A549 (cell line): ENCODE results near the gene FAM120A. TPM values are rescaled to one million over a fixed set of nuclear protein-coding genes. Genes with fewer than 3 reads are reported as not detected.

Source experiments
- ATAC-seq, 2 experiments: fragments of 200-7000 bp in 1 of 2; fragments of >200 bp in 1 of 2; cut with Nextera tagmentation in 1 of 2; cut with Tn5 transposase in 1 of 2; 3 replicates each; pipeline versions ENCODE4 v1.8.0 to v1.9.1; 2018 to 2020; ENCODE audit warnings: mild to moderate bottlenecking in 1 of 2, moderate library complexity in 1 of 2
- CTCF ChIA-PET: fragments of 300-600 bp; sonication (Branson Sonifier 250); formaldehyde crosslinking; extraction: SDS; loops from one replicate; lab custom pipeline; 2021; ENCODE audit warnings: antibody characterized with exemption, inconsistent platforms; lab: Yijun Ruan, JAX
- POLR2A ChIA-PET: fragments of 350-600 bp; formaldehyde crosslinking; extraction: SDS; loops from one replicate; lab custom pipeline; 2021; ENCODE audit warnings: antibody characterized with exemption, inconsistent platforms; lab: Yijun Ruan, JAX
- DNase-seq, 2 experiments: peaks; one replicate each; pipeline versions ENCODE4 v3.0.0 to v3.0.0-alpha.2; 2011 to 2016; ENCODE audit warnings: low read depth in 1 of 2, low spot score in 1 of 2
- FAIRE-seq: peaks from 2 replicates; lab custom pipeline; 2011; peaks lifted over from hg19 to GRCh38; lab: Jason Lieb, UNC
- H3K27ac ChIP-seq, 2 experiments: fragments of >200 bp; sonication (Bioruptor Twin); formaldehyde crosslinking; 3 replicates each; pipeline ENCODE4 v1.5.1; 2016 to 2017
- H3K4me1 ChIP-seq: fragments of >200 bp; sonication (Bioruptor Twin); formaldehyde crosslinking; 3 replicates; pipeline ENCODE4 v1.6.1; 2016
- H3K4me2 ChIP-seq: fragments of >200 bp; sonication (Bioruptor Twin); formaldehyde crosslinking; 3 replicates; pipeline ENCODE4 v1.6.1; 2016
- H3K4me3 ChIP-seq: fragments of >200 bp; sonication (Bioruptor Twin); formaldehyde crosslinking; 3 replicates; pipeline ENCODE4 v1.5.1; 2016
- H3K9me3 ChIP-seq: fragments of >200 bp; sonication (Bioruptor Twin); formaldehyde crosslinking; 3 replicates; pipeline ENCODE4 v1.6.1; 2016
- BHLHE40 ChIP-seq: IDR thresholded peaks from 2 replicates; pipeline ENCODE4 v1.6.1; 2012; ENCODE audit warnings: low read depth, low read length, inconsistent platforms
- CBX8 ChIP-seq: fragments of 200-600 bp; sonication (generic); IDR thresholded peaks from 2 replicates; pipeline ENCODE4 v1.6.1; 2016
- CEBPB ChIP-seq, 2 experiments: fragments of >200 bp in 1 of 2; sonication (Bioruptor Twin) in 1 of 2; formaldehyde crosslinking in 1 of 2; IDR thresholded peaks; 2 replicates each; pipeline ENCODE4 v1.6.1; 2012 to 2016
- CHD2 ChIP-seq: fragments of 150-350 bp; IDR thresholded peaks from 2 replicates; pipeline ENCODE4 v1.6.1; 2014; ENCODE audit warnings: low read length; ENCODE audit not compliant: partially characterized antibody
- EHF ChIP-seq: fragments of 250-450 bp; sonication (Bioruptor Pico); IDR thresholded peaks from 2 replicates; pipeline ENCODE4 v1.5.0; 2020; ENCODE audit warnings: mild to moderate bottlenecking
- FOSB ChIP-seq: fragments of 250-450 bp; sonication (Bioruptor Pico); IDR thresholded peaks from 2 replicates; pipeline ENCODE4 v1.5.0; 2020; ENCODE audit warnings: mild to moderate bottlenecking, moderate library complexity
- FOSL2 ChIP-seq, 2 experiments: fragments of 450-650 bp in 1 of 2; fragments of >200 bp in 1 of 2; sonication (Bioruptor Twin) in 1 of 2; formaldehyde crosslinking; IDR thresholded peaks; 2 replicates each; pipeline versions ENCODE4 v1.5.0 to v1.6.1; 2016 to 2020; ENCODE audit warnings: mild to moderate bottlenecking in 1 of 2, moderate library complexity in 1 of 2
- HOXB13 ChIP-seq: fragments of 250-450 bp; sonication (Bioruptor Pico); IDR thresholded peaks from 2 replicates; pipeline ENCODE4 v1.5.0; 2020; ENCODE audit warnings: low read depth, mild to moderate bottlenecking, moderate library complexity
- KDM1A ChIP-seq: fragments of 200-600 bp; sonication (generic); IDR thresholded peaks from 2 replicates; pipeline ENCODE4 v1.6.1; 2016; ENCODE audit warnings: low read depth, mild to moderate bottlenecking
- KDM5A ChIP-seq: fragments of 200-600 bp; sonication (generic); IDR thresholded peaks from 2 replicates; pipeline ENCODE4 v1.6.1; 2016; ENCODE audit warnings: antibody characterized with exemption, mild to moderate bottlenecking
- MAZ ChIP-seq: fragments of 150-350 bp; IDR thresholded peaks from 2 replicates; pipeline ENCODE4 v1.6.1; 2014; ENCODE audit warnings: antibody characterized with exemption, low read depth, low read length, borderline replicate concordance
- NR3C1 ChIP-seq: fragments of >200 bp; sonication (Bioruptor Twin); formaldehyde crosslinking; IDR thresholded peaks from 3 replicates; pipeline ENCODE4 v1.6.1; 2017
- POLR2A ChIP-seq: IDR thresholded peaks from 2 replicates; pipeline ENCODE4 v1.6.1; 2012; ENCODE audit warnings: mild to moderate bottlenecking, low read length
- TP53 ChIP-seq: fragments of 250-450 bp; sonication (Bioruptor Pico); IDR thresholded peaks from 2 replicates; pipeline ENCODE4 v1.5.0; 2021; ENCODE audit warnings: mild to moderate bottlenecking, moderate library complexity
- ZC3H11A ChIP-seq: fragments of 450-650 bp; IDR thresholded peaks from 2 replicates; pipeline ENCODE4 v1.6.1; 2014; ENCODE audit warnings: antibody characterized with exemption, mild to moderate bottlenecking
- WGBS: methylation state at CpG from one replicate; pipeline ENCODE4 v1.1.6; 2017; ENCODE audit errors: missing lambda C conversion rate; 5-methylcytosine and 5-hydroxymethylcytosine counted together
- polyA plus RNA-seq, 4 experiments: library from polyadenylated mRNA; depleted of rRNA in 3 of 4; stranded (reverse); fragments of >200 nt; fragmentation: RNase III in 1 of 4; extraction: RNeasy Plus Mini Kit Qiagen cat#74134 plus additional on column Dnase treatment in 1 of 4; gene quantifications; 2 replicates in 3 of 4; 3 replicates in 1 of 4; pipeline ENCODE4 v1.2.3, GENCODE V29; 2011 to 2017
- TF ChIP-seq, protein P1 (sequence below): fragments of 200-600 bp; sonication (generic); IDR thresholded peaks from 2 replicates; pipeline ENCODE4 v1.6.1; 2016; ENCODE audit warnings: antibody characterized with exemption, mild to moderate bottlenecking, moderate library complexity
- TF ChIP-seq, protein P2 (sequence below): fragments of 250-450 bp; sonication (Bioruptor Pico); IDR thresholded peaks from 2 replicates; pipeline ENCODE4 v1.5.0; 2020; ENCODE audit warnings: low read depth, mild to moderate bottlenecking, moderate library complexity
- TF ChIP-seq, protein P3 (sequence below): fragments of 150-350 bp; IDR thresholded peaks from 2 replicates; pipeline ENCODE4 v1.6.1; 2014; ENCODE audit warnings: low read depth, mild to moderate bottlenecking, low read length
- TF ChIP-seq, protein P4 (sequence below): fragments of 450-650 bp; IDR thresholded peaks from 2 replicates; pipeline ENCODE4 v1.6.1; 2014; ENCODE audit warnings: antibody characterized with exemption
- TF ChIP-seq, protein P5 (sequence below): fragments of >200 bp; sonication (Bioruptor Twin); formaldehyde crosslinking; IDR thresholded peaks from 3 replicates; pipeline ENCODE4 v1.5.1; 2016

The FAM120A gene
- polyA plus RNA-seq, 2 of the 4 experiments (the other 2 are of a cell fraction): 86.3 to 111 TPM

DNA sequence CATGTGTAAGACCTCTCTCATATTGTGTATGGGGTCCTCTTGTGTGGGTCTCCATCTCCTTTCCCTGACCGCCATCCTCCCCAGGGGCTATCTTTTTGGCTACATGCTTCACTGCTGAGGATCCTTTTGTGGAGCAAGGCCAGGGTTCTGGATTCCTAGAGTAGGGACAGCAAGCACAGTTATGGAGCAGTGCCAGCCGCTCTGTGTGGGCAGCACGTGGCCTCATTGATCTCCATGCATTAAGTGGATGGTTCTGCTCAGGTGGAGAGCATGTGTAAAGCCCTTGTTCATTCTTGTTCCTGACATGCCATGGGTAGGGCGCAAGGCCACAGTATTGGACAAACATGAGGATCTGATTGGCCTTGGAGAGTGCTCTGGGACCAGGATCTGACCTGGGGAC is 133.8 kb downstream of the FAM120A start:
- DNase-seq: no peak
- POLR2A ChIA-PET: no interaction called here
- TF ChIP-seq CEBPB (IDR thresholded peaks at IDR 0.05) (no peak), TP53 (no peak), NR3C1 (no peak), ZC3H11A (no peak), HOXB13 (CRISPR knock-in tag) (no peak)
- TF ChIP-seq, protein P1, sequence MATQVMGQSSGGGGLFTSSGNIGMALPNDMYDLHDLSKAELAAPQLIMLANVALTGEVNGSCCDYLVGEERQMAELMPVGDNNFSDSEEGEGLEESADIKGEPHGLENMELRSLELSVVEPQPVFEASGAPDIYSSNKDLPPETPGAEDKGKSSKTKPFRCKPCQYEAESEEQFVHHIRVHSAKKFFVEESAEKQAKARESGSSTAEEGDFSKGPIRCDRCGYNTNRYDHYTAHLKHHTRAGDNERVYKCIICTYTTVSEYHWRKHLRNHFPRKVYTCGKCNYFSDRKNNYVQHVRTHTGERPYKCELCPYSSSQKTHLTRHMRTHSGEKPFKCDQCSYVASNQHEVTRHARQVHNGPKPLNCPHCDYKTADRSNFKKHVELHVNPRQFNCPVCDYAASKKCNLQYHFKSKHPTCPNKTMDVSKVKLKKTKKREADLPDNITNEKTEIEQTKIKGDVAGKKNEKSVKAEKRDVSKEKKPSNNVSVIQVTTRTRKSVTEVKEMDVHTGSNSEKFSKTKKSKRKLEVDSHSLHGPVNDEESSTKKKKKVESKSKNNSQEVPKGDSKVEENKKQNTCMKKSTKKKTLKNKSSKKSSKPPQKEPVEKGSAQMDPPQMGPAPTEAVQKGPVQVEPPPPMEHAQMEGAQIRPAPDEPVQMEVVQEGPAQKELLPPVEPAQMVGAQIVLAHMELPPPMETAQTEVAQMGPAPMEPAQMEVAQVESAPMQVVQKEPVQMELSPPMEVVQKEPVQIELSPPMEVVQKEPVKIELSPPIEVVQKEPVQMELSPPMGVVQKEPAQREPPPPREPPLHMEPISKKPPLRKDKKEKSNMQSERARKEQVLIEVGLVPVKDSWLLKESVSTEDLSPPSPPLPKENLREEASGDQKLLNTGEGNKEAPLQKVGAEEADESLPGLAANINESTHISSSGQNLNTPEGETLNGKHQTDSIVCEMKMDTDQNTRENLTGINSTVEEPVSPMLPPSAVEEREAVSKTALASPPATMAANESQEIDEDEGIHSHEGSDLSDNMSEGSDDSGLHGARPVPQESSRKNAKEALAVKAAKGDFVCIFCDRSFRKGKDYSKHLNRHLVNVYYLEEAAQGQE: no peak
- TF ChIP-seq, protein P2, sequence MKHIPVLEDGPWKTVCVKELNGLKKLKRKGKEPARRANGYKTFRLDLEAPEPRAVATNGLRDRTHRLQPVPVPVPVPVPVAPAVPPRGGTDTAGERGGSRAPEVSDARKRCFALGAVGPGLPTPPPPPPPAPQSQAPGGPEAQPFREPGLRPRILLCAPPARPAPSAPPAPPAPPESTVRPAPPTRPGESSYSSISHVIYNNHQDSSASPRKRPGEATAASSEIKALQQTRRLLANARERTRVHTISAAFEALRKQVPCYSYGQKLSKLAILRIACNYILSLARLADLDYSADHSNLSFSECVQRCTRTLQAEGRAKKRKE (CRISPR knock-in tag): no peak
- TF ChIP-seq, protein P3, sequence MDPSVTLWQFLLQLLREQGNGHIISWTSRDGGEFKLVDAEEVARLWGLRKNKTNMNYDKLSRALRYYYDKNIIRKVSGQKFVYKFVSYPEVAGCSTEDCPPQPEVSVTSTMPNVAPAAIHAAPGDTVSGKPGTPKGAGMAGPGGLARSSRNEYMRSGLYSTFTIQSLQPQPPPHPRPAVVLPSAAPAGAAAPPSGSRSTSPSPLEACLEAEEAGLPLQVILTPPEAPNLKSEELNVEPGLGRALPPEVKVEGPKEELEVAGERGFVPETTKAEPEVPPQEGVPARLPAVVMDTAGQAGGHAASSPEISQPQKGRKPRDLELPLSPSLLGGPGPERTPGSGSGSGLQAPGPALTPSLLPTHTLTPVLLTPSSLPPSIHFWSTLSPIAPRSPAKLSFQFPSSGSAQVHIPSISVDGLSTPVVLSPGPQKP: no peak
- TF ChIP-seq, protein P4, sequence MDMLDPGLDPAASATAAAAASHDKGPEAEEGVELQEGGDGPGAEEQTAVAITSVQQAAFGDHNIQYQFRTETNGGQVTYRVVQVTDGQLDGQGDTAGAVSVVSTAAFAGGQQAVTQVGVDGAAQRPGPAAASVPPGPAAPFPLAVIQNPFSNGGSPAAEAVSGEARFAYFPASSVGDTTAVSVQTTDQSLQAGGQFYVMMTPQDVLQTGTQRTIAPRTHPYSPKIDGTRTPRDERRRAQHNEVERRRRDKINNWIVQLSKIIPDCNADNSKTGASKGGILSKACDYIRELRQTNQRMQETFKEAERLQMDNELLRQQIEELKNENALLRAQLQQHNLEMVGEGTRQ: no peak
- CTCF ChIA-PET: no interaction called here
- no peak overlapping the region for H3K4me3 ChIP-seq
- no peak overlapping the region for H3K27ac ChIP-seq
- ATAC-seq: no peak
- no peaks in the 10 kb centered on the region for H3K4me1 ChIP-seq
- H3K4me2 ChIP-seq: no peak overlapping the region
- peaks cover 17% of the 10 kb centered on the region for H3K9me3 ChIP-seq
- no peak for FAIRE-seq
- WGBS: 93% methylated on average over 3 of the region's 4 CpGs

DNA sequence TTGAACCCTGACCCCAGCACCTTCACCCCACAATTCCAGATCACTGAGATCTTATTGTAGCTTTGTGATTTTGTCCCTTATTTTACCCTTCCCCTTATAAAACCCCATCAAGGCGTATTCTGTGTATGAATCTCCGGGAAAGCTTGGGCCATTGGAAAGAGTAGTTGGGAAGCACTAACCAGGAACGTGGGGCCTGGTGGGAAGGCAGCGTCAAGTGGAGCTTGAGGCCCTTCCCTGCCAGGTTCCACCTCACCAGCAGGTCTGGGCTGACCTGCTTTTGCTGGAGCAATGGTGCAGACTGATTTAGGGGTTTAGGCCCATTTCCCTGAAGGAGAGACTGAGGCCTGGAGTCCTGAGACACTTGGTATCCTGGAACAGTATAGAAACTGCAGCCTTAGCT is 134.2 kb downstream of the FAM120A start:
- FAIRE-seq (no peak), DNase-seq (no peak), ATAC-seq (no peak)
- H3K4me3 ChIP-seq: no peak overlapping the region
- TF ChIP-seq FOSB (no peak), MAZ (no peak), ZC3H11A (no peak), POLR2A (no peak)
- peaks cover 17% of the 10 kb centered on the region for H3K9me3 ChIP-seq
- no peak overlapping the region for H3K4me2 ChIP-seq
- 89% methylated on average over 4 of the region's 4 CpGs for WGBS
- no peaks in the 10 kb centered on the region for H3K4me1 ChIP-seq
- CTCF ChIA-PET: interaction anchor here (2.5 kb wide), 1 partner anchor 19 kb away, joined by 9 read pairs; no protein-coding TSS in a partner anchor
- POLR2A ChIA-PET: no interaction called here
- H3K27ac ChIP-seq: no peak overlapping the region

DNA sequence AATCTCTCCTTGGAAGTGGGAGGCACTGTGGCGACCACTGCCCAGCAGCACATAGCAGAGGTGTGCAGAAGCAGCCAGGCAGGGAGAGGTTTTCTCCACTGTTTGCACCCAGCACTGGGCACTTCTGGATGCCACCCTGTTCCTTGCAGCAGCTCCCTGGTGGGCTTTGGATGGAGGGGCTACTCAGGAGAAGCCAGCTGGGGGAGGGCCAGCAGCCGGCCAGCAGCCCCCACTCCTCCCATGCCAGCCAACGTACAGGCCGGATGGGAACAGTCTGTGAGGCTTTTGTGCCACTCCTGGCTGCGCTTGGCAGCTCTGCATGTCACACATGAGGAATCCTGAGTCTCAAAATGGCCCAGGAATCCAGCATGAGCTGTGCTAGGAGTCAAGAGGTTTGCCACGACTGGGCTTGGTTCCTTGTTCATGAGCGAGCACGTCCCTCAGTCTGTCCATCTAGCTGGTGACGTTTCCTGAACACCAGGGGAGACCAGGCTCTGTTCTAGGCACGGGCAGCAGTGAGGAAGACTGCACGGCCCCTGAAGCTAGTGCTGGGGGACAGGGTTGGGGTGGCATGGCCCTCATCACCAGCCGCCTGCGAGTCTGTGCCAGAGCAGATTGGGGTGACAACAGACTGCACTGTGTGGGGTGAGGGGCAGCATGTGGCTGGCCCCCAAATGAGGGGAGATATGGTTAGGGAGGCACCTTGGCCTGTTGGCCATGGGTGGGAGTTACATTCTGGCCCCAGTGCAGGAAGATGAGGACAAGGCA is 135.0 kb downstream of the FAM120A start:
- Histone ChIP-seq H3K4me3 (no peak overlapping the region), H3K4me2 (no peak overlapping the region), H3K9me3 (peaks cover 17% of the 10 kb centered on the region), H3K27ac (no peak overlapping the region), H3K4me1 (no peaks in the 10 kb centered on the region)
- ATAC-seq (no peak), DNase-seq (no peak), FAIRE-seq (no peak)
- WGBS: 92% methylated on average over 13 of the region's 13 CpGs
- CTCF ChIA-PET: interaction anchor here (2.5 kb wide), 1 partner anchor 20 kb away, joined by 9 read pairs; no protein-coding TSS in a partner anchor
- POLR2A ChIA-PET: no interaction called here
- TF ChIP-seq CHD2 (no peak), EHF (CRISPR knock-in tag) (no peak), CBX8 (no peak), KDM5A (no peak), CEBPB (IDR thresholded peaks at IDR 0.05) (no peak), ZC3H11A (no peak), KDM1A (no peak), FOSL2 (IDR thresholded peaks at IDR 0.05) (no peak), FOSL2 (CRISPR knock-in tag; IDR thresholded peaks at IDR 0.05) (no peak), BHLHE40 (no peak)
- TF ChIP-seq, protein P5, sequence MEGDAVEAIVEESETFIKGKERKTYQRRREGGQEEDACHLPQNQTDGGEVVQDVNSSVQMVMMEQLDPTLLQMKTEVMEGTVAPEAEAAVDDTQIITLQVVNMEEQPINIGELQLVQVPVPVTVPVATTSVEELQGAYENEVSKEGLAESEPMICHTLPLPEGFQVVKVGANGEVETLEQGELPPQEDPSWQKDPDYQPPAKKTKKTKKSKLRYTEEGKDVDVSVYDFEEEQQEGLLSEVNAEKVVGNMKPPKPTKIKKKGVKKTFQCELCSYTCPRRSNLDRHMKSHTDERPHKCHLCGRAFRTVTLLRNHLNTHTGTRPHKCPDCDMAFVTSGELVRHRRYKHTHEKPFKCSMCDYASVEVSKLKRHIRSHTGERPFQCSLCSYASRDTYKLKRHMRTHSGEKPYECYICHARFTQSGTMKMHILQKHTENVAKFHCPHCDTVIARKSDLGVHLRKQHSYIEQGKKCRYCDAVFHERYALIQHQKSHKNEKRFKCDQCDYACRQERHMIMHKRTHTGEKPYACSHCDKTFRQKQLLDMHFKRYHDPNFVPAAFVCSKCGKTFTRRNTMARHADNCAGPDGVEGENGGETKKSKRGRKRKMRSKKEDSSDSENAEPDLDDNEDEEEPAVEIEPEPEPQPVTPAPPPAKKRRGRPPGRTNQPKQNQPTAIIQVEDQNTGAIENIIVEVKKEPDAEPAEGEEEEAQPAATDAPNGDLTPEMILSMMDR: no peak
- TF ChIP-seq, protein P1: no peak
